ENCODE data around the gene ZNF45. TPM values are rescaled to one million over a fixed set of nuclear protein-coding genes. Genes with fewer than 3 reads are reported as not detected.

ZNF45 gene
- total RNA-seq, 1 experiment from 2014 or later = 19.8 TPM

Other genes with a start within 250 kb of the ZNF45 start
- not detected in 2 replicates for gene IRGC, start 219.2 kb downstream of the ZNF45 start, total RNA-seq (2021)
- gene SMG9, start 180.3 kb downstream of the ZNF45 start, total RNA-seq (2021) = 47.9 and 52.2 TPM in 2 replicates
- 0.26 TPM in 1 of 2 replicates, not detected in the other for gene KCNN4, start 154.3 kb downstream of the ZNF45 start, total RNA-seq (2021)
- 0.50 TPM in 2 replicates for gene LYPD5, start 132.8 kb downstream of the ZNF45 start, total RNA-seq (2021)
- gene ZNF283, start 108.0 kb downstream of the ZNF45 start, total RNA-seq (2021) = 10.4 and 11.6 TPM in 2 replicates
- 2.0 and 2.7 TPM in 2 replicates for gene ZNF404, start 51.3 kb downstream of the ZNF45 start, total RNA-seq (2021)
- gene ZNF221, start 15.9 kb upstream of the ZNF45 start, total RNA-seq (2021) = 6.4 and 8.0 TPM in 2 replicates
- 8.1 and 10.1 TPM in 2 replicates for gene ZNF155, start 48.9 kb upstream of the ZNF45 start, total RNA-seq (2021)
- gene ZNF230, start 67.7 kb upstream of the ZNF45 start, total RNA-seq (2021) = 3.1 and 3.5 TPM in 2 replicates
- gene ZNF222, start 90.1 kb upstream of the ZNF45 start, total RNA-seq (2021) = 5.4 and 6.6 TPM in 2 replicates
- gene ZNF223, start 116.8 kb upstream of the ZNF45 start, total RNA-seq (2021) = 4.3 and 4.8 TPM in 2 replicates
- 2.6 and 3.0 TPM in 2 replicates for gene ZNF284, start 136.9 kb upstream of the ZNF45 start, total RNA-seq (2021)
- 15.2 and 19.0 TPM in 2 replicates for gene ZNF224, start 159.1 kb upstream of the ZNF45 start, total RNA-seq (2021)
- 3.9 and 4.8 TPM in 2 replicates for gene ZNF225, start 178.1 kb upstream of the ZNF45 start, total RNA-seq (2021)
- 12.4 TPM in 2 replicates for gene ZNF234, start 206.3 kb upstream of the ZNF45 start, total RNA-seq (2021)
- 12.1 and 15.3 TPM in 2 replicates for gene ZNF226, start 229.8 kb upstream of the ZNF45 start, total RNA-seq (2021)

Data from H9 (cell line).